ENCODE measurements around the gene PRAC1. TPM values are rescaled to one million over a fixed set of nuclear protein-coding genes. Genes with fewer than 3 reads are reported as not detected.

The PRAC1 gene
- total and polyA plus RNA-seq, 2 of the 8 experiments (the other 6 are each of a cell fraction or from before 2014, with no cell fraction given), result not detected

DNA sequence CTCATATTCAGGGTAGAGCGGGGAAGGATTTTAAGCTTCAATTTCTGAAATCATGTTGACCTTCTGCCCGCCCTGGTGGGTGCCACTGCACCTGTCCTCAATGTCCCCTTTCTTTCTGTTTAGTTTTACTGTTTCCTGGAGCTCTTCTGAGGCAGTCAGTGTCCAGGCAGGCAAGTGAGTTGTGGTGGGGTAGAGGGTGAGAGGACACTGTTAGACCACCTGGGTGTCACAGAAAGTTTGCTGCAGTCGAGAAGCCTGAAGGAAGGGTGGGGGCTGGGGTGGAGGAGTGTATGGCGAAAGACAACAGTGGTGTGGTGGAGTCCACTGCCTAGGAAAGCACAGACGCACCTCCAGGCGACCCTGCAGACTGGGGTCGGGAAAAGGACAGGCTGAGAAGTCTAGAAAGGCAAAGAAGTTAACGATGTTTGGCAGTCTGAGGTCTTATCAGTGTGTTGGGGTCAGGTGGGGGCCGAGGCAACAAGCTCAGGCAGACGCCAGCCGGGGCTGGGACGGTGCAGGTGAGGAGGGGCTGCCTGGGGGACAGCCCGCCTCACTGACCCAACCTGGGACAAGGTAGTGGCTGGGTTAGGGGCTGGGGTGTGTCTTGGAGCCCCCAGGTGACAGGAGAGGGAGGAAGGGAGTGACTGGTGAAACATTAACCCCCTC lies 29.5 kb upstream of the PRAC1 start:
- H2BK120ac ChIP-seq (replicated peaks; ENCODE audit: low read depth, low read length), result no peak overlapping the region
- H3K4me3 ChIP-seq (ENCODE audit: extremely low read depth in 1 of 4, insufficient read depth in 2 of 4, low read depth in 3 of 4, low read length in 4 of 4), result no peak overlapping the region
- H2BK5ac ChIP-seq (ENCODE audit: low read depth, low read length), result no peak overlapping the region
- FAIRE-seq (no peak), DNase-seq (ENCODE audit: low read depth in 1 of 2, low spot score in 2 of 2) (no peak)
- no peak overlapping the region for H4K91ac ChIP-seq (replicated peaks; ENCODE audit: insufficient read length, low read length)
- peaks cover 2% of the 10 kb centered on the region; the same call in 1 of the 2 replicates for H3K23me2 ChIP-seq (ENCODE audit: low read depth, low read length)
- H3K4me1 ChIP-seq (replicated peaks in 1 of 4; ENCODE audit: control insufficient read depth in 3 of 4, insufficient read depth in 4 of 4, low read length in 3 of 4), result peaks cover 3 to 13% (median 6%) of the 10 kb centered on the region in 4 experiments; a peak in 6 of 7 replicates
- WGBS, 2 experiments (ENCODE audit: extremely low coverage in 1 of 2, insufficient coverage in 1 of 2, insufficient read length in 1 of 2, insufficient replicate concordance in 2 of 2, low coverage in 1 of 2, low lambda C conversion rate in 2 of 2, missing lambda C conversion rate in 1 of 2), result 11% methylated on average over 13 of the region's 13 CpGs; no CpG with 5 or more reads in 1 of the 2 experiments
- peaks cover 24 to 41% of the 10 kb centered on the region in 2 experiments for H4K20me1 ChIP-seq (replicated peaks in 1 of 2; ENCODE audit: control insufficient read depth in 1 of 2, insufficient read depth in 2 of 2, low read length in 2 of 2)
- no peaks in the 10 kb centered on the region for H3K79me1 ChIP-seq (ENCODE audit: low read depth, low read length)
- peaks cover 93 to 100% (median 98%) of the 10 kb centered on the region in 4 experiments for H3K27me3 ChIP-seq (replicated peaks in 1 of 4; ENCODE audit: control insufficient read depth in 3 of 4, extremely low read depth in 1 of 4, insufficient read depth in 3 of 4, low read length in 3 of 4)
- H3K56ac ChIP-seq (replicated peaks; ENCODE audit: insufficient read length, low read depth, low read length), result no peak overlapping the region
- ChIA-PET CTCF (ENCODE audit: partially characterized antibody) (interaction anchor here (0.7 to 3.8 kb wide), 16 partner anchors 9 to 133 kb away, joined by 3 to 34 read pairs (median 4); partner anchors contain the start of gene PRAC2), POLR2A (ENCODE audit: partially characterized antibody) (interaction anchor here (1.3 to 1.5 kb wide), 2 partner anchors 10 to 28 kb away, joined by 3 to 6 read pairs; partner anchors contain the start of gene PRAC2)
- H2AFZ ChIP-seq (ENCODE audit: low read length), result no peak overlapping the region
- H3K18ac ChIP-seq (ENCODE audit: extremely low read depth, low read length), result no peak overlapping the region
- H3K14ac ChIP-seq (ENCODE audit: insufficient read length), result no peak overlapping the region
- H3K36me3 ChIP-seq (ENCODE audit: control insufficient read depth in 2 of 4, insufficient read depth in 4 of 4, low read length in 3 of 4), result peaks cover 0 to 5% (median 0%) of the 10 kb centered on the region in 4 experiments; a peak in 1 of 8 replicates
- H3K79me2 ChIP-seq (ENCODE audit: control insufficient read depth in 1 of 2, insufficient read depth in 2 of 2, low read length in 2 of 2), result no peaks in the 10 kb centered on the region
- H4K8ac ChIP-seq (ENCODE audit: extremely low read depth, insufficient read depth, low read length), result no peak overlapping the region
- no peaks in the 10 kb centered on the region for H3K9me3 ChIP-seq (ENCODE audit: insufficient read depth in 2 of 2, low read depth in 1 of 2, low read length in 1 of 2)
- no peak overlapping the region for H4K5ac ChIP-seq (ENCODE audit: insufficient read length, low read depth, low read length)
- H3K4me2 ChIP-seq (ENCODE audit: insufficient read depth in 1 of 2, low read depth in 2 of 2, low read length in 2 of 2), result no peak overlapping the region
- no peak overlapping the region for H2BK15ac ChIP-seq (ENCODE audit: low read length)
- no peak overlapping the region for H3K4ac ChIP-seq (replicated peaks; ENCODE audit: insufficient read length, low read depth, low read length)
- H3K23ac ChIP-seq (ENCODE audit: insufficient read length), result no peak overlapping the region
- no peak overlapping the region; the same call in 1 of the 2 replicates for H2BK12ac ChIP-seq (ENCODE audit: low read depth, low read length)
- H3K27ac ChIP-seq (ENCODE audit: low read depth, low read length), result no peak overlapping the region
- no peak overlapping the region for H2AK5ac ChIP-seq (ENCODE audit: low read depth, low read length)
- H2BK20ac ChIP-seq (ENCODE audit: low read length), result no peak overlapping the region
- no peak overlapping the region for H3K9ac ChIP-seq (replicated peaks in 1 of 4; ENCODE audit: extremely low read depth in 1 of 4, low read depth in 3 of 4, low read length in 3 of 4)
- TF ChIP-seq, protein P1, sequence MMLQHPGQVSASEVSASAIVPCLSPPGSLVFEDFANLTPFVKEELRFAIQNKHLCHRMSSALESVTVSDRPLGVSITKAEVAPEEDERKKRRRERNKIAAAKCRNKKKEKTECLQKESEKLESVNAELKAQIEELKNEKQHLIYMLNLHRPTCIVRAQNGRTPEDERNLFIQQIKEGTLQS (IDR thresholded peaks at IDR 0.05; ENCODE audit: insufficient read depth, low read depth, low read length), result no peak
- TF ChIP-seq, protein P2, sequence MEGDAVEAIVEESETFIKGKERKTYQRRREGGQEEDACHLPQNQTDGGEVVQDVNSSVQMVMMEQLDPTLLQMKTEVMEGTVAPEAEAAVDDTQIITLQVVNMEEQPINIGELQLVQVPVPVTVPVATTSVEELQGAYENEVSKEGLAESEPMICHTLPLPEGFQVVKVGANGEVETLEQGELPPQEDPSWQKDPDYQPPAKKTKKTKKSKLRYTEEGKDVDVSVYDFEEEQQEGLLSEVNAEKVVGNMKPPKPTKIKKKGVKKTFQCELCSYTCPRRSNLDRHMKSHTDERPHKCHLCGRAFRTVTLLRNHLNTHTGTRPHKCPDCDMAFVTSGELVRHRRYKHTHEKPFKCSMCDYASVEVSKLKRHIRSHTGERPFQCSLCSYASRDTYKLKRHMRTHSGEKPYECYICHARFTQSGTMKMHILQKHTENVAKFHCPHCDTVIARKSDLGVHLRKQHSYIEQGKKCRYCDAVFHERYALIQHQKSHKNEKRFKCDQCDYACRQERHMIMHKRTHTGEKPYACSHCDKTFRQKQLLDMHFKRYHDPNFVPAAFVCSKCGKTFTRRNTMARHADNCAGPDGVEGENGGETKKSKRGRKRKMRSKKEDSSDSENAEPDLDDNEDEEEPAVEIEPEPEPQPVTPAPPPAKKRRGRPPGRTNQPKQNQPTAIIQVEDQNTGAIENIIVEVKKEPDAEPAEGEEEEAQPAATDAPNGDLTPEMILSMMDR (IDR thresholded peaks at IDR 0.05; ENCODE audit: control extremely low read depth in 1 of 3, insufficient read depth in 1 of 3, low read depth in 1 of 3, low read length in 3 of 3), result no peak
- TF ChIP-seq RNF2 (IDR thresholded peaks at IDR 0.05; ENCODE audit: borderline replicate concordance, low read depth, low read length, missing control alignments, poor library complexity, severe bottlenecking) (peak; percentile 74), EZH2 (IDR thresholded peaks at IDR 0.05; ENCODE audit: low read depth, low read length, severe bottlenecking) (peak; percentile 58), SUZ12 (IDR thresholded peaks at IDR 0.05; ENCODE audit: low read length) (peak; percentile 62)
- TF ChIP-seq, protein P3, sequence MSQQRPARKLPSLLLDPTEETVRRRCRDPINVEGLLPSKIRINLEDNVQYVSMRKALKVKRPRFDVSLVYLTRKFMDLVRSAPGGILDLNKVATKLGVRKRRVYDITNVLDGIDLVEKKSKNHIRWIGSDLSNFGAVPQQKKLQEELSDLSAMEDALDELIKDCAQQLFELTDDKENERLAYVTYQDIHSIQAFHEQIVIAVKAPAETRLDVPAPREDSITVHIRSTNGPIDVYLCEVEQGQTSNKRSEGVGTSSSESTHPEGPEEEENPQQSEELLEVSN (IDR thresholded peaks at IDR 0.05), result no peak
